ENCODE measurements around the gene TMEM117.
"Not testable (repeated sequence)": the region's sequence is repeated elsewhere in the genome, so short reads cannot be mapped to it uniquely, and the experiment has no call there.

TMEM117 gene

GRCh38 chr12:43968736-43969135 lies 132.9 kb downstream of the TMEM117 start:
- DNase-seq: no peak

DNA sequence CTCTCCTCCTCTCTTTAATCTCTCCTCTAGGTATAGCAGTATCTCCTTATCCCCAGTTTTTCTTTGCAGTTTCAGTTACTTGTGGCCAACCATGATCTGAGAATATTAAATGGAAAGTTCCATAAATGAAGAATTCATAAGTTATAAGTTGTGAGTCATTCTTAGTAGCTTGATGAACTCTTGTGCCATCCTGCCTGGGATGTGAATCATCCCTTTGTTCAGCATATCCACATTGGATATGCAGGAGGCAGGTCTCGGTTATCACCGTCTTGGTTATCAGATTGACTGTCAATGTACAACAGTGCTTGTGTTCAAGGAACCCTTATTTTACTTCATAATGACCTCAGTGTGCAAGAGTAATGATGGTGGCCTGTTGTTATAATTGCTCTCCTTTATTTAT lies 134.0 kb downstream of the TMEM117 start:
- DNase-seq: no peak

DNA sequence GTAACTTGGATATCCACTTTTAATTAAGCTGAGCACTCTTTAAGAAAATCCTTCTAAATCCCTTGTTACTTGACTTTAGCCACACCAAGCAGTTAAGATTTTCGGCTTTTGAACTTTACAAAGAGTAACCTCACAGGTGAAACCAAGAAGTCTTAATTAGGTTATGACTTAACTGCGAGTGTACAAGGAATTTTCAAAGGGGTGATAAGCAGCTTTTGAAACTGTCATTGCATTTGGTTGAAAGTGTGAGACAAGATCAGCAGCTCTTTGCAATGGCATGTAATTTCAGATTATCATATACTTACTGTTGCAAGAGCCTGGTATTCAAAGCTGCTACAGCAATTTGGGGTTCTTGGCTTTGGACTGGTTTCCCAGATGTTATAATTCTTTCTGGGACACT lies 137.5 kb downstream of the TMEM117 start:
- DNase-seq: no peak

- no peak for DNase-seq
Measured at GRCh38 chr12:43973993-43974392, 138.1 kb downstream of the TMEM117 start.

DNA sequence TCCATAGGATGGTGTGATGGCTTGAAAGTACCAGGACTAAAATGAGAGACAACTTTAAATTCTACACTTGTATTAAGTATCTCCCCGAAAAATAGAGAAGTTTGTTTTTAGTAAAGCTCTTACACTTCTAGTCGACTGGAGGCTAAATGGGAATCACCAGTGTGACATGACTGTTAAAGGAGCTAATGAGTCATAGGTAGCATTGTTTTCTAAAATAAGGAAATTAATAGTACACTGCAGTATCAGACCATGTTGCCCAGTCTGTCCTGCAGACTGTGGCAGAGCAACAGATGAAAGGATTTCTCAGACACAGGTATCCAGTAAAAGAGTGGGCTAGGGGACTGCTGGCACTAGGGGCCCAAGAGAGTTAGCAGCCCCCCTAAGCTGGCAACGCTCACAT lies 140.1 kb downstream of the TMEM117 start:
- DNase-seq: no peak

DNA sequence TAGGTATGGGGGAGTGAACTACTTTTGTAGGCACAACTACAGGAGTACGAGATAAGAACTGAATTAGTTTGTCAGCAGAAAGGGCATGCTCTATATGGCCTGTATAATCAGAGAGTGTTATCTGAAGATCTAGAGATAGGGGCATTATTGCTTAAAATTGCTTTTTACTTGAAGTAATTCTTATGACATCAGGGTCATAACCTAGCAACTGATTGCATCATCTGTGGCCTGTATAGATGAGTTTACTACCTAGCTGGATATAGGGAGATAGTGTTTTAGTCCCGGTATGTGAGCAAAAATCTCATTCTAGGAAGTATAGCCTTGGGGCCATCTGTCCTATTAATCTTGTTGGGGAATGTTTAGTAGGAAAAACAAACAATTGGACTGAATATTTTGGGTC lies 142.7 kb downstream of the TMEM117 start:
- DNase-seq: no peak

DNA sequence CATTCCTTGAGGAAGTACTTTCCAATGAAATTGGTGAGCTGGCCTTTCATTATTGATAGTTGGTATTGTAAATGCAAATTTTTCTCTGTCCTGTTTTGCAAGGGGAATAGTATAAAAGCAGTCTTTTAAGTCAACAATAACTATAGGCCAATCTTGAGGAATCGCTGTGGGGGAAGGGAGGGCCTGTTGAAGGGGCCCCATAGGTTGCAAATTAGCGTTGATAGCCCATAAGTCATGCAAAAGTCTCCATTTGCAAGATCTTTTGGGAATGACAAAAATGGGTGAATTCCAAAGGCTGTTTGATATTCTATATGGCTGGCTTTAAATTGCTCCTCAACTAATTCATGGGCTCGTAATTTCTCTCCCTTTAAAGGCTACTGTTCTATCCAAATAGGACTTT lies 143.6 kb downstream of the TMEM117 start:
- no peak for DNase-seq

- DNase-seq: no peak
Measured at GRCh38 chr12:43980627-43981191, 144.8 kb downstream of the TMEM117 start.

- no peak for DNase-seq
Measured at GRCh38 chr12:43981726-43982125, 145.8 kb downstream of the TMEM117 start.

DNA sequence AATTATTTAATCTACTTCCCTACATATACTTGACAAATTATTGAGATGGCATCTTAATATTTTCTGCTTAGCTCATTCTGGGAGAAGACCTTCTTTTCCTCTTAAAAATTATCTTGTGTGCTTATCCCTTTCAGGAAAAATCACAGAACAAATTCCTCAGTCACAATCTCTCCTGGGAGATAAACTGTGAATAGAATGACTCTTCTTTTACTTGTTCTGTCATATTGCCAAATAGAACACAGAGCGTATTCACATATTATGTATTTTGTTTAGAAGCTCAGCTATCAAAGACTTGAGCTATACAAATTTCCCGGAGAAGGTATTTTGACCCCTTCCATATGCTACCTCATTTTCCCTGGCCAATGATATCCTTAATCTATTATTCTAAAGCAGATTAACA lies 146.7 kb downstream of the TMEM117 start:
- DNase-seq: no peak

DNA sequence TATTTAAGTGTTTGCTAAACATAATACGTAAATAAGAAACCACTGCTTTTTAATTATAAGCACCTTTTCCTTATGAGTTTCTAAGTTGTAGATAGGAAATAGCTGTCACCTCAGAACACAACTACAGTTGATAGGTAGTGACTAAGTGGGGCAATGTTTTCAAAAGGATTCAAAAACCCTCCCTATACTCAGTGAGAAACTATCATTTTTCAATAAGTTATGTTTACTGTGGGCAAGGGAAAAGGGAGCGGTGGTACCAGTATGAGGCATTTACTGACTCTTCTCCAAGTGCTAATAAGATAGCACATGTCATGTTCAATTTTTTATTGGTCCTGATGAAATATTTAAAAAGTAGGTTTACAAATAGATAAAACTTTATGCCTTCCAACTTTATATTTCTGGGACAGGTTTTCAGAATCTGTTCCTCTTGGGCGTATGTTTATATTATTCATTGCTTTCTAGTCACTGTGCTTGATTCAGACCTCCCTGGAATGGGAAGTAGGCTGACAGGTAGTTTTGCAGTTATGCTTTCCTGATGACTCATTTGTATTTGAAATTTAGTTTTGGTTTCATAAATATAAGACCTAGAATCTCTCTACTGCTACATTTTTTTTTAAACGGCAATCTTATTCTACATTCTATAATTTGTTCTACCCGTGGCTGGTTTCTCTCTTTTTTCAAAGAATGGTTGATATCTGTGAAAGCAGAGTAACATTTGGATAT lies 153.1 kb downstream of the TMEM117 start:
- no peak for DNase-seq

DNA sequence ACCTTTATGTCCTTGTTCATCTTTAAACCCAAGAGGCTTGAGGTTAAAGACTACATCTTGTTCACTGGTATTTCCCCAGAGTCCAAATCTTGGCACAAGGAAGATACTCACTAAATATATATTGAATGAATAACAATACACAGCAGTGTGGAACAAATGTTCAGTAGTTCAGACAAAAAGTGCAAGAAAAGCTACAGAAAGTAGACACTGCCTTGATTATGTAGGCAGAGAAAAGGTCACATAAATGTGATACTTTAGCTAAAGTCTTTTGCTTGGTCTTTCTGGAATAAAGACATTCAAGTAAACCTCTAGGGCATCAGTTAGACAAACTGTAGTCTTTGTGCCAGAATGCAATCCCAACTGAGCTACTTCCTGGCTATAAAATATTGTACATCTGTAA lies 157.0 kb downstream of the TMEM117 start:
- DNase-seq: no peak

GRCh38 chr12:44000309-44000952 lies 164.6 kb downstream of the TMEM117 start:
- no peak for DNase-seq

GRCh38 chr12:44002607-44003006 lies 166.7 kb downstream of the TMEM117 start:
- DNase-seq: no peak

- DNase-seq: no peak
Measured at GRCh38 chr12:44003721-44004120, 167.8 kb downstream of the TMEM117 start.

DNA sequence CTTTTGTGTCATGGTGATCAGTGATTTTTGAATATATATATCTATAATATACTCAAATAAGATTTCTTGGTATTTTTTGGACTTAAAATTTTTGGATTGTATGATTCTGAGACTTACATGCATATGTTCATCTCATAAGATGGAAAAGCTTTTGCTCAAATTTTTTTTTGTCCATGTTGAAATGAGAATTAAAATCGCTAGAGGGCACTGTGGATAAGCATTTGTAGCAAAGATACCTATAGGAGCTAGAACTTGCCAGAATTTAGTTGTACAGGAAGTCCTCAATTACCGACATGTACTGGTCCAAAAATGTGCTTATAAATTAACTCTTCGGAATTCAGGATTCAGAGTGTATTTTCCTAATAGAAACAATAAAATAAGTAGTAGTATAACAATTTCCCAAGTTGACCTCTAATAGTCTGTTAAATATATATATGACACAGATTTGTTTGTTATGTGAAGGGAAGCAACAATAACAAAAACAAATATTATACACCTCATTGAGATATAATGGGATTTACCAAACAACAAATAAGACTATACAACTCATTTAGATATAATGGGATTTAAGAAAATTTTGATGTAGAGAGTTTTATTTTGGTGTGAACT lies 179.6 kb downstream of the TMEM117 start:
- DNase-seq: no peak

DNA sequence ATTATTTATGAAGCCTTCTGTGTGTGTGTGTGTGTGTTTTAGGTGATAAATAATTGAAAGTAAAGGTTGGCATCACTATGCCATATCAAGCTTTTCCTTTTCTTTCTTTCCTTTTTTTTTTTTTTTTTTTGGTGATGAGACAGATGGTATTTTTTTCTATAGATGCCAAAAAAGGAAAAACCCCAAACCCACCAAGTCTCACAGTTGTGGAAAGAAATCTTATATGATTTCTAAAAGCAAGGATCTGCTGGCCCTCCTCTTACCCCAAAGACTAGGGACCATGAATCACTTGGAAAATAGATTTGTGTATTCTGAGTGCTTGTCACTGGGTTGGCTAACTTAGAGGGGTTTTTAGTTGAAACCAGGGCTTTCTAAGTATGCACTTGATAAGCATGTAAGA lies 181.3 kb downstream of the TMEM117 start:
- DNase-seq: no peak

- no peak for DNase-seq
Measured at GRCh38 chr12:44019118-44019517, 183.2 kb downstream of the TMEM117 start.

- no peak for DNase-seq
Measured at GRCh38 chr12:44020555-44020954, 184.7 kb downstream of the TMEM117 start.

GRCh38 chr12:44021471-44021971 lies 185.6 kb downstream of the TMEM117 start:
- DNase-seq: no peak

GRCh38 chr12:44025499-44025898 lies 189.6 kb downstream of the TMEM117 start:
- DNase-seq: no peak

DNA sequence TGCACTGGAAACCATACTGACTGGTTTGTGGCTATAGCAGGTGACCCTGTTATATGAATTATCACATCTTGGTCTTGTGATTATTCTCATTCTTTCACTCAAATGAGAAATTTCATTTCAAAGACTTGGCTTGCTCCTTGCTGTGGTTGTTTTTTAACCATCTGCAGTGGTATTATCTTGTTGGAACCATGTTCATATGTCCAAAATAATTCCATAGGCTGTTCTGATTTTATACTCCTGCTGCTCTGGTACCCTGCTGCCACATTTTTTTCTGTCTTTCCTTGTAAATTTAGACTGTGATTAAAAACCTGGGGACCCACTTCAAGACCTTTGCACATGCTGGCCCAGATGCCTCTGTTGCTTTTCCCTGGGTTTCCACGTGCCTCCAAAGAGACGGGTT lies 190.2 kb downstream of the TMEM117 start:
- DNase-seq: no peak

DNA sequence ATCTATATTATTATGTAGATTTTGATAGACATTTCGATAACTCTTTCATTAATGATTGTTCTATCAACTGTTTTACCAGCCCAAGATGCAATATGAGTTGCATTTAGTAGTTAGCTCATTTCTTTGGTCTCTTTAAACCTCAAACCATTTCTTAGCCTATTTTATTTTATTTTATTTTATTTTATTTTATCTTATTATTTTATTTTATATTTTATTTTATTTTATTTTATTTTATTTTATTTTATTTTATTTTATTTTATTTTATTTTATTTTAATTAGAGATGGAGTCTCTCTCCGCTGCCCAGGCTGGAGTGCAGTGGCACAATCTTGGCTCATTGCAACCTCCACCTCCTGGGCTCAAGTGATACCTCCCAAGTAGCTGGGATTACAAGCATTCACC lies 191.0 kb downstream of the TMEM117 start:
- not testable (repeated sequence) for DNase-seq

DNA sequence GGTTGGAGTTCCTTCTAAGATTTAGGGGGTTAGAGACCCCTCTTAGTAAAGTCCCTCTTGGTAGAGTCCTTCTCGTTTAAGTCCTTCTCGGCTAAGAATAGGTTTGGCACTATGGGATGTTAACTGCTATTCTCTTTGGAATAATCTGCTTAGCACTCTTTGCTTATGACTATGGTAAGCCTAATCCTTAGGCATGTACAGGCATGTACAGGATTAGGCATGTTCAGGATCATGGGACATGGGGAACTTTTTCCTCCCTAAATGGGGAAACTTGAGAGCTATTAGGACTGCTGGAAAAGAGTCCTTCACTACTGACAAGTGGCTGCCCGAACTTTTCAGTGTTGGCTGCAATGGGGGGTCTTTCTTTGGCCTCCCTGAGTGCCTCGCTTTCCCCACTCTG lies 193.3 kb downstream of the TMEM117 start:
- DNase-seq: no peak

All from stimulated activated CD4-positive, alpha-beta T cell treated with anti-CD3 and anti-CD28 coated beads, Interleukin-12 subunit alpha, Interleukin-12 subunit beta, amount 100 ng/mL, for 4 hours (primary cell).